SU-DHL-6 (cell line): ENCODE results near the gene TDRD7.

Source experiments
- H2AFZ ChIP-seq: fragments of 200-600 bp; sonication (generic); 2 replicates; pipeline ENCODE4 v1.6.1; 2014; ENCODE audit warnings: low read depth, mild to moderate bottlenecking, moderate library complexity, mixed read lengths, antibody characterized with exemption, low read length; ENCODE audit not compliant: severe bottlenecking
- H3F3A ChIP-seq: fragments of 200-600 bp; shearing (Covaris generic); 2 replicates; pipeline ENCODE4 v1.6.0; 2016; ENCODE audit warnings: antibody characterized with exemption, mild to moderate bottlenecking; ENCODE audit not compliant: insufficient read depth
- H3K27ac ChIP-seq: fragments of 200-600 bp; sonication (generic); 2 replicates; pipeline ENCODE4 v1.5.1; 2016; ENCODE audit warnings: low read depth, mild to moderate bottlenecking, low read length, moderate library complexity, mixed read lengths
- H3K27me3 ChIP-seq: fragments of 200-600 bp; sonication (generic), shearing (Covaris generic); 2 replicates; pipeline ENCODE4 v1.6.0; 2014; ENCODE audit warnings: mild to moderate bottlenecking, low read length
- H3K36me3 ChIP-seq: fragments of 200-600 bp; sonication (generic); 2 replicates; pipeline ENCODE4 v1.6.1; 2014; ENCODE audit warnings: mild to moderate bottlenecking, low read length, mixed read lengths
- H3K4me2 ChIP-seq: fragments of 300-600, 200-600 bp; shearing (Covaris generic), sonication (generic); 2 replicates; pipeline ENCODE4 v1.6.0; 2014; ENCODE audit warnings: low read length, low read depth, mild to moderate bottlenecking; ENCODE audit not compliant: poor library complexity, severe bottlenecking
- H3K4me3 ChIP-seq: fragments of 200-600 bp; sonication (generic); 2 replicates; pipeline ENCODE4 v1.5.1; 2014; ENCODE audit warnings: antibody characterized with exemption, low read length, mild to moderate bottlenecking, mixed read lengths; ENCODE audit not compliant: insufficient read depth, poor library complexity, severe bottlenecking
- H3K79me2 ChIP-seq: fragments of 200-600 bp; sonication (generic); 2 replicates; pipeline ENCODE4 v1.6.1; 2014; ENCODE audit warnings: mild to moderate bottlenecking, low read length, moderate library complexity; ENCODE audit not compliant: insufficient read depth
- H3K9ac ChIP-seq: fragments of 200-600 bp; sonication (generic); 2 replicates; pipeline ENCODE4 v1.7.0; 2014; ENCODE audit warnings: mild to moderate bottlenecking, low read length
- H3K9me2 ChIP-seq: fragments of 200-600 bp; sonication (generic); replicated peaks from 2 replicates; pipeline ENCODE4 v1.6.1; 2014; ENCODE audit warnings: low read length; ENCODE audit not compliant: insufficient read depth
- H3K9me3 ChIP-seq: fragments of 200-600 bp; sonication (generic); 2 replicates; pipeline ENCODE4 v1.6.1; 2014; ENCODE audit warnings: low read length, mixed read lengths; ENCODE audit not compliant: insufficient read depth
- H4K20me1 ChIP-seq: fragments of 200-600 bp; sonication (generic); 2 replicates; pipeline ENCODE4 v1.6.1; 2014; ENCODE audit warnings: low read depth, mild to moderate bottlenecking, antibody characterized with exemption, low read length, moderate library complexity, mixed read lengths
- EZH2phosphoT487 ChIP-seq: fragments of 200-600 bp; sonication (generic), shearing (Covaris generic); conservative IDR thresholded peaks from 2 replicates; pipeline ENCODE4 v1.6.1; 2018; ENCODE audit warnings: mild to moderate bottlenecking, antibody characterized with exemption, low read length, moderate library complexity, mixed read lengths
- TF ChIP-seq, protein P1 (sequence below): fragments of 200-600 bp; sonication (generic); IDR thresholded peaks from one replicate; pipeline ENCODE4 v1.5.1; 2017; ENCODE audit warnings: antibody characterized with exemption, mild to moderate bottlenecking, low read length, moderate library complexity; ENCODE audit not compliant: insufficient read depth, poor library complexity, severe bottlenecking

Gene TDRD7

DNA sequence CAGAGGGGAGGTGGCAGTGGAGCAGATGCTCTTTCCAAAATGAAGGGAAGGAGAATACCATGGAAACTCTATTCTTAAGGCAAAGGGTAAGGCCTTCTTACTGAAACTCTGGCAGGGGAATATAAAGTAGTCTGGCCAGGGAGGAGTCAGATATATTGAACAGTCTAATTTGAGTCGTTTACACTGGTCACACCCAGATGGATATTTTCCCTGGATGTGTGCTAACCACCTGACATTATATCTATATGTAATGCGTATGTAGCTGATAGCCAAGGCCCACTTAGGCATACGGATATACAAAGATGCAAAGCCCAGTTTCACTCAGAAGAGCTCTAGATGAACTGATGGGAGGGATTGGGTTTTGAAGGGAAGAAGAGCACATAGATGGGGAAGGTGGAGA, 7.0 kb downstream of the TDRD7 start:
- Histone ChIP-seq H3F3A (no peaks in the 10 kb centered on the region), H3K79me2 (no peaks in the 10 kb centered on the region), H3K27me3 (no peaks in the 10 kb centered on the region), H3K9me3 (no peaks in the 10 kb centered on the region), H2AFZ (no peak overlapping the region), H3K9me2 (no peaks in the 10 kb centered on the region), H3K9ac (no peak overlapping the region), H3K27ac (no peak overlapping the region), H3K4me2 (no peak overlapping the region), H3K4me3 (no peak overlapping the region), H3K36me3 (no peaks in the 10 kb centered on the region), H4K20me1 (no peaks in the 10 kb centered on the region)
- TF ChIP-seq, protein P1, sequence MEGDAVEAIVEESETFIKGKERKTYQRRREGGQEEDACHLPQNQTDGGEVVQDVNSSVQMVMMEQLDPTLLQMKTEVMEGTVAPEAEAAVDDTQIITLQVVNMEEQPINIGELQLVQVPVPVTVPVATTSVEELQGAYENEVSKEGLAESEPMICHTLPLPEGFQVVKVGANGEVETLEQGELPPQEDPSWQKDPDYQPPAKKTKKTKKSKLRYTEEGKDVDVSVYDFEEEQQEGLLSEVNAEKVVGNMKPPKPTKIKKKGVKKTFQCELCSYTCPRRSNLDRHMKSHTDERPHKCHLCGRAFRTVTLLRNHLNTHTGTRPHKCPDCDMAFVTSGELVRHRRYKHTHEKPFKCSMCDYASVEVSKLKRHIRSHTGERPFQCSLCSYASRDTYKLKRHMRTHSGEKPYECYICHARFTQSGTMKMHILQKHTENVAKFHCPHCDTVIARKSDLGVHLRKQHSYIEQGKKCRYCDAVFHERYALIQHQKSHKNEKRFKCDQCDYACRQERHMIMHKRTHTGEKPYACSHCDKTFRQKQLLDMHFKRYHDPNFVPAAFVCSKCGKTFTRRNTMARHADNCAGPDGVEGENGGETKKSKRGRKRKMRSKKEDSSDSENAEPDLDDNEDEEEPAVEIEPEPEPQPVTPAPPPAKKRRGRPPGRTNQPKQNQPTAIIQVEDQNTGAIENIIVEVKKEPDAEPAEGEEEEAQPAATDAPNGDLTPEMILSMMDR, result no peak
- TF ChIP-seq EZH2phosphoT487, result no peak

DNA sequence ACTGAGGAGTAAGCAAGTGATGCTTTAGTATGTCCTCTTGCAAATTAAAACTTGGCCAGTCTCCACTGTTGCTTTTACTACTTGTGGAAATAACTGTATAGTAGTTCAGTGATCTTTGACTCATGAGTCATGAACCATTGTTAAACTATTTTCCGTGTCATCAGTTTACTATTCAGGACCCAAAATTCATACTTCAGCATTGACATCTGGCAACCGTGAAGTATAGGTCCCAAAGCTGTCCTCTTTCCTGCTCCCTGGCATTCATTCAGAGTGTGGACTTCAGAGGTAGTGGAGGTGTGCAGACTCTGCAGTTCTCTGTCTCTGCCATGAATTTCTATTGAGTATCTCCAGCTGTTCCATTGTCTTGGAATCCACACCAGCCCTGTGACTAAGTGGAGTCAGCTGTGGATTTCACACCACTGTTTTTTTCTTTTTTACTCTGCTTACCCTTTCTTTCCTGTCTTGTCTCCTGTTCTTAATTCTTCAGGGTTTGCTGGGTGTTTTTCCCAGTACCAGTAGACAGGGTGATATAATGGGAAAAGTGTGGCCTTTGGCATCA, 7.5 kb downstream of the TDRD7 start:
- Histone ChIP-seq H3K4me2 (no peak overlapping the region), H4K20me1 (no peaks in the 10 kb centered on the region), H3K9me3 (no peaks in the 10 kb centered on the region), H3K9ac (no peak overlapping the region), H2AFZ (no peak overlapping the region), H3K4me3 (no peak overlapping the region), H3K36me3 (no peaks in the 10 kb centered on the region), H3K27me3 (no peaks in the 10 kb centered on the region), H3K79me2 (no peaks in the 10 kb centered on the region), H3K27ac (no peak overlapping the region), H3F3A (no peaks in the 10 kb centered on the region), H3K9me2 (no peaks in the 10 kb centered on the region)
- TF ChIP-seq, protein P1, result no peak
- TF ChIP-seq EZH2phosphoT487, result no peak

DNA sequence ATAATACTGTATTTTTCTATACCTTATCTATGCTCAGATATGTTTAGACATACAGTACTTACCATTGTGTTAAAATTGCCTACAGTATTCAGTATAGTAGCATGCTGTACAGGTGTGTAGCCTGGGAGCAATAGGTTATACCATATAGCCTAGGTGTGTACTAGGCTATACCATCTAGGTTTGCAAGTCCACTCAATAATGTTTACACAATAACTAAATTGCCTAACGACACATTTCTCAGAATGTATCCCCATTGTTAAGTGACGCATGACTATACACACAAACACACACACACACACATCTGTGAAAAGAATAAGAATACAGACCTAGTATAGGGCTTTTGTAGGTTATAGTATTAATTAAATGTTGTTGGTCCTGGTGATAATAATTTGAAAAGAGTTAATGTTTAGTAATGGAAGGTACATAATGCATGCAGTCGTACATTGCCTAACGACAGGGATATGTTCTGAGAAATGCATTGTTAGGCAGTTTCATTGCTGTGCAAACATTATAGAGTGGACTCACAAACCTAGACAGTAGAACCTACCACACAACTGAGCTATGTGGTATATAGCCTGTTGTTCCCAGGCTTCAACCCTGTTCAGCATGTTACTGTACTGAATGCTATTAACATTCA, 13.6 kb downstream of the TDRD7 start:
- Histone ChIP-seq H3K79me2 (no peaks in the 10 kb centered on the region), H3K9me2 (no peaks in the 10 kb centered on the region), H3K36me3 (no peaks in the 10 kb centered on the region), H4K20me1 (no peaks in the 10 kb centered on the region), H3K9me3 (no peaks in the 10 kb centered on the region), H3K27me3 (no peaks in the 10 kb centered on the region), H2AFZ (no peak overlapping the region), H3K9ac (no peak overlapping the region), H3F3A (no peaks in the 10 kb centered on the region), H3K27ac (no peak overlapping the region), H3K4me2 (no peak overlapping the region), H3K4me3 (no peak overlapping the region)
- TF ChIP-seq, protein P1, result no peak
- TF ChIP-seq EZH2phosphoT487, result no peak
